GM19455 (cell line): ENCODE measurements around the gene UNC119B.
"Not testable (repeated sequence)": the region's sequence is repeated elsewhere in the genome, so short reads cannot be mapped to it uniquely, and the experiment has no call there.

ENCODE experiments used
- ATAC-seq: cut with Tn5 transposase; IDR thresholded peaks from one replicate; pipeline ENCODE4 v1.9.1; 2021; ENCODE audit not compliant: unreplicated experiment

The UNC119B gene

DNA sequence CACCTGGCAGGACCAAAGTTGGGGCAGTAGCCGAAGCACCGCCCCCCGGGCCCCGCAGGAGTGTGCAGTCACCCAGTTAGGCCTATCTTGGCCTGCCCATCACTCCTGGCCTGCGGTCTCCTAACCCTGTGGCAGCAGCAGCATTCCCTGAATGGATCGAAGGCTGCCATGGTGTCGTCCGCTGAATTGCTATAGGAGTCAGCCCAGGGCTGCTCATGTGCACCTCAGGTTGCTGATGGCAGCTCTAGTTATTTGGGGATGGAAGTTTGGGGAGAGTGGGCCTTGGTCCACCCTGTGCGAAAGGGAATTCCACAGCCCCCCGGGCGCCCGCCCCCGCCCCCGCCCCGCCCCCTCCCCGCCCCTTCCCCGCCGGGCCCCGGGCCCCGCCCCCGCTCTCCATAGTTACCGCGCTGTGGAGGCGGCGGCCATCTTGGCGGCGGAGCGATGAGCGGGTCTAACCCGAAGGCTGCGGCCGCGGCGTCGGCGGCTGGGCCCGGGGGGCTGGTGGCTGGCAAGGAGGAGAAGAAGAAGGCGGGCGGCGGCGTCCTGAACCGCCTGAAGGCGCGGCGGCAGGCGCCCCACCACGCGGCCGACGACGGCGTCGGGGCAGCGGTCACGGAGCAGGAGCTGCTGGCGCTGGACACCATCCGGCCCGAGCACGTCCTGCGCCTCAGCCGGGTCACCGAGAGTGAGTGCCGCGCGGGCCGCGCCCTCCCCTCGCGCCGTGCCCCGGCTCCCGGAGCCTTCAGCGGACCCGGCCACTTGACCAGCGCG, at the start of gene UNC119B:
UNC119B (plus strand) TSS at position 428 of the 774 bp plus-strand sequence; CDS start at position 445, 17 bp downstream.
- ATAC-seq = peak; percentile 73

DNA sequence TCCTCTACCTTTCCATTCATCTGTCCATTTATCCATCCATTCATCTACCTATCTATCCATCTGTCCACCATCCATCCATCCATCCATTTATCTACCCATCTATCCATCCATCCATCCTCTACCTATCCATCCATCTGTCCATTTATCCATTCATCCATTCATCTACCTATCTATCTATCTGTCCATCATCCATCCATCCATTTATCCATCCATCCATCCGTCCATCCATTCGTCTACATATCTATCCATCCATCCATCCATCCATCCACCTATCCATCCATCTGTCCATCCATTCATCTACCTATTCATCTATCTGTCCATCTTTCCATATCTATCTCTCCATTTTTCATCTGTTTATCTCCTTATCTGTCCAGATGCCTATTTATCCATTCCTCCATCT, 48.8 kb upstream of the UNC119B start:
- no peak for ATAC-seq

DNA sequence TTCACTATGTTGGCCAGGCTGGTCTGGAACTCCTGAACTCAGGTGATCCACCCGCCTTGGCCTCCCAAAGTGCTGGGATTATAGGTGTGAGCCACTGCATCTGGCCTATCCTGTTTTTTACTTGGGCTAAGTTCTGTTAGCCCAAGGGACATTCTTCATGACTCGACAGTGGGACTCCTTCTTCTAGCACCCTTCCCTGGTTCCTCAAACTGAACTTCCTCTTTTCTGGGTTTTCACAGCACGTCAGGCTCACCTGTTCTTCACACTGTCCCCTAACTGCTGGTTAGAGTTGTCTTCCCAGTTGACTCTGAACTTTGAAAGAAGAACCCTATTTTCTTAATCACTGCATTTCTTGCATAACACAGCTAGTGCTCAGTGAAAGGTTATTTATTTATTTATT, 47.4 kb upstream of the UNC119B start:
- ATAC-seq = peak; percentile 57

DNA sequence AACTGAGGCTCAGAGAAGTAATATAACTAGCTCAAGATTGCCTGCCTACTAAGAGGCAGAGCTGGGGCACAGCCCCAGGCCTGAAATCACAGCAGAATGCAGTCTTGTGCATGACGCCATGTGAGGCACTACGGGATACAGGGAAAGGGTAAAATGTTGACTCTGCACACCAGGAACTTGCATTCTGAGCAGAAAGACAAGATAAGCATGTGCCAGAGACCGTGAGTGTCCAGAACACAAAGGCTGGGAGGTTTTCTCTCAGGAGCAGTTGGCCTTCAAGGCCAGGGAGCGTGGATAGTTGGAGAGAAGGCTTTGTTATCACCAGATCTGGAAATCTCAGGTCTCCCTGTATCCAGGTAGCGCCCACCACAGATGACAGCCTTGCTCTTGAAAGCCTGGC, 46.5 kb upstream of the UNC119B start:
- ATAC-seq = no peak

DNA sequence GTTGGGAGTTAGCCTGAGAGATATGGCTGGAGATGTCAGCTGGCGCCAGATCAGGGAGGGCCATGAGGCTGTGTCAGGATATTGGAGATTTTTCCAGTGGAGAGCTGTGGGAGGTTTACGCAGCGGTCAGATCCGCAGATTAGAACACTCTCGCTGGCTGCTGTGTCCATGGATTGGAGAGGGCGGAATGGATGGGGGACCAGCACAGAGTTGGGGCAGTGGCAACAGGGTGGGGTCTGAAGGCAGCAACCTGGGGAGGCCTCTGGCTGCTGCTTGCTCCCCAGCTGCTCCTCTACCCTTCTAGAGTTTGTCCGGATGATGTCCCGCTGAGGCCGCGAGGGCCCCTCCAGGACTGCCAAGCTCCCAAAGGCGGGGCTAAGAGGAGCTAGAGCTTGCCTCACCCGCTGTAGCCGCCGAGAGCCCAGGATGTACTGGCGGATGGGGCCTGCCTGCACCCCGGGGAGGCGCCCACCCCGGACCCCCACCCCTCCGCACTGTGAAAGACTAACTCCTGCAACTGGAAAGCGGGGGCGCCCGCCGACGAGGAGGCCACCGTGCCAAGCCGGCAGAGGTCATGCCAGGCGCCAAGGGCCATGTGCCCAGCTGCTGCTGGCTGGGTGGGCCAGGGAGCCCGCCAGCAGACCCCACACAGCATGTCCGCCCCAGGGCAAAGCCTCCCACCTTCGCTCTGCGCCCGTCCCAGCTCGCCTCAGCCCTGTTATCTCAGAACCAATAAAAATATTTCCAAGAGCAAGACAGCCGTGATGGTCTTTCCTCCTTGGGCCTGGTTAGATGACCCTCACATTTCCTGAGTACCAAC, 43.5 kb upstream of the UNC119B start:
- no peak for ATAC-seq

DNA sequence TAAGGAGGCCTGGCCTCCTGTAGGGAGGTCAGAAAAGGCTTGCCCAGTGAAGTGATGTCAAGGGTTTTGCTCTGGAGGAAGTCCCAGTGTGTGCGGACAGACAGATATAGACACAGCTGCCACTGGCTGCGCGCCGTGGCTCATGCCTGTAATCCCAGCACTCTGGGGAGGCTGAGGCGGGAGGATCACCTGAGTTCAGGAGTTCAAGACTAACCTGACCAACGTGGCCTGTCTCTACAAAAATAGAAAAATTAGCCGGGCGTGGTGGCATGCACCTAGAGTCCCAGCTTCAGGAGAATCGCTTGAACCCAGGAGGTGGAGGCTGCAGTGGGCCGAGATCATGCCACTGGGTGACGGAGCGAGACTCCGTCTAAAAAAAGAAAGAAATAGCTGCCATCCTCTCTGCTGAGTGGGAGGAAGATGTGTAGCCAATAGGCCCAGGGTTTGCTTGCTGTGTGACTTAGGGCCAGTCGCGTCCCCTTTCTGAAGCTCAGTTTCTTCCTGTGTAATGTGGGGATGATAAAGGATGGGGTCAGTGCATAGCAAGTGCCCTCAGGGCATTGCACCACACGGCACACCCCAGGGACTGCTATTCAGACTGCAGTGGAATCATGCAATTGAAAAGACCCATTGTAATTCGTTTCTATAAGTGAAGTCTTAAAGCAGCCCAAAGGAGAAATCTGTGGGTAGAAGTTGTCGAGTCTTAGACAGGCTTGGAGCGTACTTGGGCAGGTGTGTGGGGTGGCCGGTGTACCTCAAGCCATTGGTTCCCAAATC, 42.0 kb upstream of the UNC119B start:
- ATAC-seq = no peak

DNA sequence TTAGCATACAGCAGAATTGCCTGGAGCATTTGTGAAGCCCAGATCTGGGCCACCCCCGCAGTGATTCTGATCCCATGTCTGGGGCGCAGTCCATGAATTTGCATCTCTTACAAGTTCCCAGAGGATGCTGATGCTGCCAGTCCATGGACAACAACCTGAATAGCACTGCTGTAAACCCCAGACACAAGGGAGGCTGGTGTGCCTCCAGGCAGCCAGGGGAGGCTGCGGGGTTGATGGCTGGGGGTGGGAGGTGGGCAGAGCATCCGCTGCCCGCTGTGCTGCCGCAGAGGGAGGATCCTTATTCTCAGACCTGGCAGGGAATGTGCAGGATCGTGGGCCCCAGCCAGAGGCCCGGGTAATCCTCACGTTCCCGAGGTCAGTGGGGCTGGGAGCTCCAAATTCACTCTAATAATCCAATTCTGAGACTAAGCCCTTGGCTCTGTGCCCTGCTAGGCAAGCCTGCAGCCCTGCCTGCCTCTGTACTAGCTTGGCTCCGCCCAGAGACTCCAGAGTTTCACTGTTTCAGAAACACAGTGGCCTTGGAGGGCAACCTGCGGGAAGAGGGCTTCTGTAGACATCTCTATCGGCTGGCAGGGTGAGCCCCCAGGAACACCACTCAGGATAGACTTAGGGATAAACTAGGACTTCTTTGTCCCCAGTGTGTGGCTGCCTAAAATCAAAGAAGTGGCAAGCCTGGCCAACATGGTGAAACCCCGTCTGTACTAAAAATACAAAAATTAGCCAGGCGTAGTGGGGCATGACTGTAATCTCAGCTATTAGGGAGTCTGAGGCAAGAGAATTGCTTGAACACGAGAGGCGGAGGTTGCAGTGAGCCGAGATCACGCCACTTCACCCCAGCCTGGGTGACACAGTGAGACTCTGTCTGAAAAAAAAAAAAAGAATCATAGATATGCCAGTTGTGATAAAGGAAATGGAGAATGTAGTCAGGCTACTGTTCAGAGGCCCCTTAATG, 41.1 kb upstream of the UNC119B start:
- ATAC-seq = peak; percentile 58

DNA sequence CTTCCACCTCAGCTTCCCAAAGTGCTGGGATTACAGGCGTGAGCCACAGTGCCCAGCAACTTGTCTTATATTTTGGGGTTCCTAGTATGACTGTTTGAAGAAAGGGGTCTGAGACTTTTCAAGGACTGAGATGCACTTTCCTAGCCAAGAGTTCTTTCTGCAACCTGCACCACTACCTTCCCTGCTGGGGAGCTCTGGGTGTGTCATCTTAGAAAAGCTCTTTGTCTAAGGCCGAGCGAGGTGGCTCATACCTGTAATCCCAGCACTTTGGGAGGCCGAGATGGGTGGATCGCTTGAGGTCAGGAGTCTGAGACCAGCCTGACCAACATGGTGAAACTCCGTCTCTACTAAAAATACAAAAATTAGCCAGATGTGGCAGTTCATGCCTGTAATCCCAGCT, 40.0 kb upstream of the UNC119B start:
- ATAC-seq = not testable (repeated sequence)

DNA sequence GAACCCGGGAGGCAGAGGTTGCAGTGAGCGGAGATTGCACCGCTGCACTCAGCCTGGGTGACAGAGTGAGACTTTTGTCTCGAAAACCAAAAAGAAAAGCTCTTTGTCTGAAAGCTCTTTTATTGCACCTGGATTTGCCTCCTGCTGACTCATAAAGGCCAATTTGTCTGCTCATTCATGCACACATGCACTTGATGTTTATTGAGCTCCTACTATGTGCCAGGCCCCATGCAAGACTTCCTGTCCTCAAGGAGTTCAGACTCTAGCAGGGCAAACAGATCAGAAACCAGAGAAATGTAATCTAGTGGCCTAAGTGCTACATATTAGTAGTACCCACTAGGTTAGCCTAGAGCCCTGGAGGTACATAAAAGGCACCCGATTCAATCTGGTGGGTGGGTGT, 39.6 kb upstream of the UNC119B start:
- no peak for ATAC-seq

DNA sequence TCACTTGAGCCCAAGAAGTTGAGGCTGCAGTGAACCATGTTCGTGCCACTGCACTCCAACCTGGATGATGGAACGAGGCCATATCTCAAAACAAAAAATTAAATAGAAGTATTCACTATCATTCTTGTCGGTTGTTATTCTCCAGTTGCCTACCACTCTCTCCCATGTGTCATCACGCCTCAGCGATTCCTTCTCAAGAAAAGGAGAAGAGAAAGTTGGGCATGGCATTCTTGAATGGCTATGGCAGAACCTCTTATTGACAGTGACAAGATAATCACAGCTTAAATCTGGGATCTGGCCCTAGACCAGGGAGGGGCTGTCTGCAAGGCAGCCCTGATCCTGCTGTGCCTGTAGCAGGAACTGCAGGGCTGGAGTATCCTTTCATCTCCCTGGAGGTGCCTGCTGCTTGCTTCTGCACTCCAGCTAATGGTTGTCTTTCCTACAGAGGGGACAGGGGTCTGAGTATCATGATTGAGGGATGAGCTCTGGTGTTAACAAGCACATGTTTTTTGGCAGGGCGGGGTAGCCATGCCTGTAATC, 36.1 kb upstream of the UNC119B start:
- no peak for ATAC-seq

DNA sequence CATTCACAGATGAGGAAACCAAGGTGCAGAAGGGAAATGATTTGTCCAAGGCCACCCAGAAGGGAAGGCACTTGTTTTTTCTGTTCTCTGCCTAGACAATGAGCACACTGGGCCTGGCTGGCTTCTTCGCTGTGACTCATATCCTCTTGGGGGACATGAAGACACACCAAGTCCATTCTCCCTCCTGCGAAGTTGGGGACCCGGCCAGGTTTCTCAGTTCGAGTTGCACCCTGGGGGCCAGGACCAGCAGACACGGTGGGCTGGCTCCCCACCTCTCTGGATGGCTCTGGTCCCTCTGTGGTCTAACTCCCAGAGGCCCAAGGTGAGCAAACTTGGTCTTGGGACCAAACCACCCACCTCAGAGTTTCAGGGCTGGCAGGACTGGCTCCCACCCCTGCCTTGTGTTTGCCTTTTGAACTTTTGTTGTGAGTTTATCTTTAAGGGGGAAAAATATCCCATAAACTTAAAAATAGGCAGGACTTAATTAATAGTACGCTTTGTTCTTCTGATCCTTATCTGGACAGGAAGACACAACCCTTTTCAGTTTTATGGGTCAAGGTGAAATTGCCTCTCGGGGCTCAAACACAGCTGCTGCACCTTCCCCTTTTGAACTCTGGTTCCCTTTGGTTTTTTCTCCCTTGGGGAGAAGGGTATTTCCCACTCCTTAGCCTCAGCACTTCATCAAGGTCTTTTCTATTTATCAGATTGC, 32.3 kb upstream of the UNC119B start:
- ATAC-seq = no peak

DNA sequence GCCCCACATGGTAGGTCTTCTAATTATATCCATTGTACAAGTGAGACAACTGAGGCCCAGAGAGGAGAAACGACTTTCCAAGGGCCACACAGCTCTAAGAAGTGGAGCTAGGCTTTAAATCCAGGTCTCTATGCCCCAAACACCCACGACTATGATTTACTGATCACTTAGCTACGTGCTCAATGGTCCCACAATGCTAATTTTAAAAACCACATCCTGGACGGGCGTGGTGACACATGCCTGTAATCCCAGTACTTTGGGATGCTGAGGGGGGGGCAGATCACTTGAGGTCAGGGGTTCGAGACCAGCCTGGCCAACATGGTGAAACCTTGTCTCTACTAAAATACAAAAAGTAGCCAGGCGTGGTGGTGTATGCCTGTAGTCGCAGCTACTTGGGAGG, 31.7 kb upstream of the UNC119B start:
- ATAC-seq = no peak

DNA sequence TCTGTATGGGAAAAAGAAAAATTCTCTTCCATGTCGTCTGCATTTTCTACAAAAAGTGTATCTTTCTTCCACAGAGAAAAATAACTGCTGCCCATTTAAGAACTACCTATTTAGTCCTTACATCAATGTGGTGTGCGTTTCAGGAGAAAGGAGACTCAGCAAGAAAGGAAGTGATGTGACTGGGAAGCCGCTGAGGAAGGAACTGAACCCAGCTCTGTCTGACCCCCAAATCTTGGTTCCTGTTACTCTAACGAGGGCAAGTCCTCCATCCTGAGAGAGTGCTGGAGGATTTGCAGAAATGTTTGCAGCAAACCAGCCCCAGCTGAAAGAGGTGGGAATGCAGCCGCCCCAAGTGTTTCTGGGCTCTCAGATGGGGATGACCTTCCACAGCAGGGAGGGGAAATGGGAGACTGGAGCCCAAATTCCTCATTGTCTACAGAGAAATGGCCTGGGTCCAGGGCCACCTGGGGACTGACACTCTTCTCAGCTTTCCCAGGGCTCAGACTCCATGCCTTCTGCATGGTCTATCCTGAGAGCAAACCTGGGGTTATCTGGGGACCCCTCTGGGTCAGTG, 30.0 kb upstream of the UNC119B start:
- ATAC-seq = no peak

DNA sequence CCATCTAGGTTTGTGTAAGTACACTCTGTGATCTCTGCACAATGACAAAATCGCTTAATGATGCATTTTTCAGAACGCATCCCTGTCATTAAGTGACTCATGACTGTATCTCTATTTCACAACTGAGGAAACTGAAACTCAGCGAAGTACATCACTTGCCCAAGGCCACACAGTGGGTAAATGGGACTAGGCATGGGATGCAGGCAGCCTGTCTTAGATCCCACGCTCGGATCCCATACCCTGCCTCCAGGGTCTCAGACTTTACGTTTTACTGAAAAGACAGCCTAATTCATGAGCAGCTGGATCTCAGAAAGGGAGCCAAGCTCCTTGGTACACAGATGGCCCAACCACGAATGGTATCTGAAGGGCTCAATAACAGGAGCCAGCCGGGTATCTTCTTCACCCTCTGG, 25.7 kb upstream of the UNC119B start:
- peak; percentile 3 for ATAC-seq

DNA sequence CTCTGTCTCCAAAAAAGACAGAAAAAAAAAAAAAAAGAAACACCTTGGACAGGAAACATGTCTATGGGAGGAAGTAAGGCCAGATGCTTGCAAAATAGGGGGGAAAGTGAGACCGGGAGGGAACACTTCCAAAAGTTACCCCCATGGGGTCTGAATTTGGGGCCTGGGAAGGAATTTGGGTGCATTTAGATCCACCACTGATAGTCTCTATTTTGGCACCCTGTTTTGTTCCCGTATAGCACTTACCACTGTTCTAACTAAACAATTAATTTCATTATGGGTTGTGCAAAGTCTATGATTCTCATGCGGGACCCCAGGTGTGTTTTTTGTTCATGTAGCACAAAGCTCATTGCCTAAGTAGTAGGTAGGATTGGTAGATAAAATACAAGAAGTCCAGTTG, 24.7 kb upstream of the UNC119B start:
- no peak for ATAC-seq

DNA sequence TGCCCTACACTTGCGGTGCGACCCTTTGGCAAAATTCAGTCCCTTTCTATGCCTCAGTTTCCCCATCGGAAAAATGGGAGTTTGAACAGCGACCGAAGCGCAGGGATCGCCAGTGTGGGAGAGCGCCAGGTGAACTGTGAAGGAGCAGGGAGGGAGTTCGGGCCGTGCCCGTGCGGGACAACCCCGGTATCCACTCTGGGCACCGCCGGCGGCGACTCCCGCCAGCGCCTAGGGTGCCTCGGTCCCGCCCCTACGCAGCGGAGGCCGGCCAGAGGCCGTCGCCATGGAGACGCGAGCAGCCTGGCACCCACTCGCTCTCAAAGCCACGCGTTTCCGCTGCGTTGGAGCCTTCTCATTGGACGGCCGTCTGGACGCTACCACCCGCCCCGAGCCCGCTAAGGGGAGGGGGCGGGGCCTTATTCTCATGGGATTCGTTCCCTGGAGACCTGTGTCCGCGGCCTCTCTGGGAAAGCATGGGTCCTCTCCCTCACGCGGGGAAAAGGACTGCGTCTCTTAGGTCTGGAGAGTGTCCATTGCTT, 24.0 kb upstream of the UNC119B start:
- peak; percentile 67 for ATAC-seq

DNA sequence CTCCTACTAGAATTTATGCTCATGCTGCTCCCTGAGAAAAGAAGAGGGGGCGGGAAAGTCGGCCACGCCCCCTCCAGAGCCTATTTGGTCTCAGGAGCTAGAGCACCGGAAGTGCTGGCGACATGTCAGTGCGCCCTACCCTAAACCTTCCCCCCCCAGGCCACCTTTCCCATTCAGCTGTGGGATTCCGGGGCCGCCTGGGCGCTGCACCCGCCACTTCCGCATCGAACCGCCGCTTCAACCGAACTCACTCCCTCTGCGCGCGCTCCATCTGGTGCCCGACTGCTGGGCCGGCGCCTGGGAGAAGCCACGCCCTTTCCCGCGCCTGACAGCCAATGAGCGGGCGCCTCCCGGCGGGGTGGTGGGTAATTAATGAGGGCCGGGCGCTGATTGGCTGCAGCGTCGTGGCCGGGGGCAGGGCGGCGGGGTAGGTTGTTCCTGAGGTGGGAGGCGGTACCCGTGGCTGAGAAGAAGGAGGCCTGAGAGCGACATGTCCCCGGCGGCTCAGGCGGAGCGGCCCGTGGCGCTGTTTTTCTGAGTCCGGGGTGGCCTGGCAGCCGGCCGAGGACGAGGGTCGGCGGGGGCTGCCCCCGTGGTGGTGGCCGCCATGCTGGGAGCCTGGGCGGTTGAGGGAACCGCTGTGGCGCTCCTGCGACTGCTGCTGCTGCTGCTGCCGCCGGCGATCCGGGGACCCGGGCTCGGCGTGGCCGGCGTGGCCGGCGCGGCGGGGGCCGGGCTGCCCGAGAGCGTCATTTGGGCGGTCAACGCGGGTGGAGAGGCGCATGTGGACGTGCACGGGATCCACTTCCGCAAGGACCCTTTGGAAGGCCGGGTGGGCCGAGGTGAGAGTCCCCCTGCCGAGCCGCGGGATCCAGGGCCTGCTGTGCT, 23.3 kb upstream of the UNC119B start, which contains the start of gene MLEC:
MLEC (plus strand) TSS at position 460 of the 888 bp plus-strand sequence; CDS start at position 608, 148 bp downstream.
- ATAC-seq = peak; percentile 61
